Heart left ventricle (tissue), 16 donors: Measurements from ENCODE around the gene C6orf132. TPM values are rescaled to one million over a fixed set of nuclear protein-coding genes. Genes with fewer than 3 reads are reported as not detected.
A peak's percentile ranks its signal among the peaks of the same experiment; 100 is the strongest.

Experiments
- ATAC-seq, 4 donors: fragments of 200-7000 bp; cut with Tn5 transposase; one replicate each; pipeline ENCODE4 v1.9.1; 2020 to 2022; ENCODE audit warnings: moderate library complexity in 4 of 4, mild to moderate bottlenecking in 3 of 4, moderate number of reproducible peaks in 1 of 4
- DNase-seq, 5 donors: peaks; one replicate each; pipeline ENCODE4 v3.0.0-alpha.2; 2020
- H3K27ac ChIP-seq, 12 donors: fragments of 200-600 bp; sonication (generic) in 4 of 12; one replicate each; pipeline versions ENCODE4 v1.5.0 to v1.8.0; 2016 to 2022; ENCODE audit warnings: mild to moderate bottlenecking in 2 of 12
- H3K27me3 ChIP-seq, 9 donors: fragments of 200-600 bp; sonication (generic) in 2 of 9; one replicate each; pipeline versions ENCODE4 v1.5.1 to v1.8.0; 2016 to 2022; ENCODE audit warnings: mild to moderate bottlenecking in 3 of 9
- H3K36me3 ChIP-seq, 9 donors: fragments of 200-600 bp; sonication (generic) in 2 of 9; one replicate each; pipeline versions ENCODE4 v1.5.0 to v1.8.0; 2018 to 2022; ENCODE audit warnings: mild to moderate bottlenecking in 2 of 9
- H3K4me1 ChIP-seq, 12 donors: fragments of 200-600 bp; sonication (generic) in 4 of 12; one replicate each; pipeline versions ENCODE4 v1.5.0 to v1.8.0; 2016 to 2022; ENCODE audit warnings: mild to moderate bottlenecking in 3 of 12
- H3K4me3 ChIP-seq, 12 donors: fragments of 200-600 bp; sonication (generic) in 4 of 12; one replicate each; pipeline versions ENCODE4 v1.5.0 to v1.8.0; 2017 to 2022; ENCODE audit warnings: mild to moderate bottlenecking in 9 of 12, moderate library complexity in 4 of 12
- H3K9me3 ChIP-seq, 12 donors: fragments of 200-600 bp; sonication (generic) in 4 of 12; one replicate each; pipeline versions ENCODE4 v1.5.0 to v1.8.0; 2016 to 2022; ENCODE audit warnings: mild to moderate bottlenecking in 1 of 12
- POLR2A ChIP-seq, 2 donors: fragments of 450-650 bp; IDR thresholded peaks; one replicate each; pipeline ENCODE4 v1.6.1; 2017; ENCODE audit warnings: antibody characterized with exemption in 2 of 2, mild to moderate bottlenecking in 2 of 2, moderate library complexity in 2 of 2
- WGBS, 4 donors: extraction: QIAGEN DNeasy Blood & Tissue Kit in 2 of 4; methylation state at CpG; one replicate each; pipeline versions ENCODE4 v1.1.5 to v1.1.7; 2013 to 2018; 5-methylcytosine and 5-hydroxymethylcytosine counted together
- intact Hi-C, 10 donors: fragments of 100-400 bp; cut with DNase I; formaldehyde crosslinking; loops; one replicate each; pipeline versions ENCODE4 v1.11.1 to v1.14.2; 2022
- polyA plus RNA-seq, 2 donors: library from polyadenylated mRNA; stranded (reverse); fragments of 200-250 nt; gene quantifications; one replicate each; pipeline ENCODE4 v1.2.3, GENCODE V29; 2013
- total RNA-seq, 9 donors: library from RNA; depleted of rRNA in 2 of 9; stranded (reverse); fragments of >200 nt in 2 of 9; fragmentation: NEBNext Ultra II Directional in 3 of 9; extraction: Animal tissue kit (Norgen Biotek cat#: 25700) in 3 of 9; gene quantifications; one replicate each; pipeline versions ENCODE4 v1.1.0 to v1.2.4, GENCODE V29; 2016 to 2023
- TF ChIP-seq, protein P1 (sequence below), 12 donors: fragments of 200-600 bp; sonication (generic) in 4 of 12; IDR thresholded peaks; one replicate each; pipeline versions ENCODE4 v1.5.0 to v1.8.0; 2018 to 2022; ENCODE audit warnings: antibody characterized with exemption in 12 of 12, mild to moderate bottlenecking in 5 of 12
- donor health status: ischemic (EF 13 %, LVEDD 7.1; RV severe dilation, severe dysfunction).
- donor health status: healthy with polysubstance abuse.
- donor health status: DM: no; HTN: yes; CAD: no.
- donor health status: DM: no; HTN: no; CAD: no.
- donor health status: ischemic (EF 25% LVEDD 6.9; RV normal size, moderate dysfunction).
- donor health status: ischemic (EF 25% LVEDD 5.7; RV mildly dilated, moderate dysfunction).
- donor health status: healthy.
- donor health status: DM: yes; HTN: yes; CAD: no.
- donor health status: ischemic (EF 35%, LVEDD 5.7; RV mildly dilated, moderate dysfunction).
- donor health status: nonischemic (EF 11% LVEDD 7.7; RV severe dilation, severe dysfunction).
- donor health status: DM: yes; HTN: yes; CAD: no.
- donor health status: PGD.
- donor health status: ischemic (EF 29% LVEDD 5.4; RV normal size, mild dysfunction).
- donor health status: nonischemic (EF 23%, LVEDD 6.1; RV moderate dilation, normal function).

C6orf132 gene
- total and polyA plus RNA-seq, 11 donors, result 0.30 to 5.7 (median 2.2) TPM

DNA sequence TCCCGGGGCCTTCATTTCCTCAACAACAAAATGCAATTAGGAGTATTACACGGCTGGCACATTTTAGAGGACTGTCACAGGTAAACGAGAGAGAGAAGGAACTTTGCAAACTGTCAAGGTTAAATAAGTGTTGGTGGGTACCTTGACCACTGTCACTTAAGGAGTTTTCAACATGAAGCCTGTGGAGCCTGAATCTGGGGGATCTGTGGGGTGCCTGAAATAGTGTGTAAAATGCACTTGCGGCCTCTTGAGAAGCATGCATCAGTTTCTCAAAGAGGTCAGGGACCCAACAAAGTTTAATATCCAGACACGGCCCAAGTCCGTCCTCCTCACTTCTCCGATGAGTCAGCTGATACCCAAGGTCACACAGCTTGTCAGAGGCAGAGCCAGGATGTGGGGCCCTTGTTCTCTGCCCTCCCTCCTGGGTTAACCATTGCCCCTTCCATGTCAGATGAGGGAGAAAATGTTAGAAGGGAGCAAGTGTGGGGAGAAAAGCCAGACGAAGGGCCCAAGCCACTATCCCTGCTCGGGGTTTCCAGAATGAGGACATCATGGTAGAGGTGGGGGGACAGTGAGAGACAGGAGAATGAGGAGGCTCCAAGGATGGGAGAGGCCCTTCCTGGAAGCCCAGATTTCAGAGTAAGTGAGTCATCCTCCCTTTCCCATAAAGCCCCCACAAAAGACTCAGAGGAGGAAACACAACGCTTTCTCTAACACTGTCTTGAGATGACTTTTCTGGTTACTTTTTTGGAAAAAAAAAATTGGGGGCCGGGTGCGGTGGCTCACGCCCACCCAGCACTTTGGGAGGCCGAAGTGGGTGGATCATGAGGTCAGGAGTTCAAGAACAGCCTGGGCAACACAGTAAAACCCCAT is 42.2 kb downstream of the C6orf132 start:
- 66 to 73% (median 72%) methylated on average over 14 of the region's 14 CpGs for WGBS, 4 donors
- Histone ChIP-seq H3K4me1 (peaks cover 0 to 42% (median 13%) of the 10 kb centered on the region in 12 donors), H3K27ac (peak overlapping the region in 4 of 12 donors; percentile 25 to 52 (median 41)), H3K36me3 (no peaks in the 10 kb centered on the region), H3K4me3 (no peak overlapping the region), H3K27me3 (peaks cover 0 to 11% (median 0%) of the 10 kb centered on the region in 9 donors), H3K9me3 (no peaks in the 10 kb centered on the region)
- intact Hi-C loops, result no loop called here
- TF ChIP-seq POLR2A (IDR thresholded peaks at IDR 0.05), result no peak
- TF ChIP-seq, protein P1, sequence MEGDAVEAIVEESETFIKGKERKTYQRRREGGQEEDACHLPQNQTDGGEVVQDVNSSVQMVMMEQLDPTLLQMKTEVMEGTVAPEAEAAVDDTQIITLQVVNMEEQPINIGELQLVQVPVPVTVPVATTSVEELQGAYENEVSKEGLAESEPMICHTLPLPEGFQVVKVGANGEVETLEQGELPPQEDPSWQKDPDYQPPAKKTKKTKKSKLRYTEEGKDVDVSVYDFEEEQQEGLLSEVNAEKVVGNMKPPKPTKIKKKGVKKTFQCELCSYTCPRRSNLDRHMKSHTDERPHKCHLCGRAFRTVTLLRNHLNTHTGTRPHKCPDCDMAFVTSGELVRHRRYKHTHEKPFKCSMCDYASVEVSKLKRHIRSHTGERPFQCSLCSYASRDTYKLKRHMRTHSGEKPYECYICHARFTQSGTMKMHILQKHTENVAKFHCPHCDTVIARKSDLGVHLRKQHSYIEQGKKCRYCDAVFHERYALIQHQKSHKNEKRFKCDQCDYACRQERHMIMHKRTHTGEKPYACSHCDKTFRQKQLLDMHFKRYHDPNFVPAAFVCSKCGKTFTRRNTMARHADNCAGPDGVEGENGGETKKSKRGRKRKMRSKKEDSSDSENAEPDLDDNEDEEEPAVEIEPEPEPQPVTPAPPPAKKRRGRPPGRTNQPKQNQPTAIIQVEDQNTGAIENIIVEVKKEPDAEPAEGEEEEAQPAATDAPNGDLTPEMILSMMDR (IDR thresholded peaks at IDR 0.05), result no peak
- ATAC-seq (peak in 1 of 4 donors; percentile 19), DNase-seq (no peak)

DNA sequence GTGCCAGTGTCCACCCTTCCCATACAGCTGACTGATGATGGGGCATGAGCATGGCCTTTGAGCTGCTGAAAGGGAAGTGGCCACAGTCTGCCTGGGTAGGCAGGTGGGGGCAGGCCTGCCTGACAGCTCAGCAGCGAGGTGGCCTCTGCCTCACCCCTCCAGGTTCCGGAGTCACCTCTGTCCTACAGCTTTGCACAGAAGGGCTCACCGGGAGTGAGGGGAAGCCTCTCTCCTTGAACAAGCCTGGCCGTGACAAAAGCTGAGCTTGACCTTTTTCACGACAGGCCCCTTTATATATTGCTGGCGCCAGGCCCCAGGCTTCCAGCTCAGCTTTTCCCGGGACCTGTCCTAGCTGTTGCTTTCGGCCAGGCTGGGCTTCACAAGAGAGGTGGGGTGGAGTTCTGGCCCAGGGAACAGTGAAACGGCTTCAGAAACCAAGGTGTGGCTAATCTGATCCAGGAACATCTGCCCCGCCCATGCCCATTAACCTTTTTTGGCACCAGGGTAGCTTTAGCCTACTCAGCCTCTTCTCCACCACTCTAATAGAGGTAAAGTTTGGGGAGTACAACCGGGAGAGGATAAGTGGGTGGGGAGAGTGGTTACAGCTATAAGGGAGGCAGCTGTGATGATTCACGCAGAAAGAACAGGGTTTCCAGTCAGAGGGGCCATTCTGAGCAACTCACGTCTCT is 42.9 kb downstream of the C6orf132 start:
- no peak for ATAC-seq
- Histone ChIP-seq H3K36me3 (no peaks in the 10 kb centered on the region), H3K9me3 (no peaks in the 10 kb centered on the region), H3K4me1 (peaks cover 0 to 36% (median 12%) of the 10 kb centered on the region in 12 donors), H3K4me3 (no peak overlapping the region), H3K27me3 (peaks cover 0 to 3% (median 0%) of the 10 kb centered on the region in 9 donors), H3K27ac (peak overlapping the region in 5 of 12 donors; percentile 14 to 52 (median 35))
- WGBS, 4 donors, result 56 to 70% (median 63%) methylated on average over 11 to 13 of the region's 13 CpGs
- intact Hi-C loops, result no loop called here
- no peak for DNase-seq
- TF ChIP-seq, protein P1 (IDR thresholded peaks at IDR 0.05), result no peak
- TF ChIP-seq POLR2A (IDR thresholded peaks at IDR 0.05), result no peak

DNA sequence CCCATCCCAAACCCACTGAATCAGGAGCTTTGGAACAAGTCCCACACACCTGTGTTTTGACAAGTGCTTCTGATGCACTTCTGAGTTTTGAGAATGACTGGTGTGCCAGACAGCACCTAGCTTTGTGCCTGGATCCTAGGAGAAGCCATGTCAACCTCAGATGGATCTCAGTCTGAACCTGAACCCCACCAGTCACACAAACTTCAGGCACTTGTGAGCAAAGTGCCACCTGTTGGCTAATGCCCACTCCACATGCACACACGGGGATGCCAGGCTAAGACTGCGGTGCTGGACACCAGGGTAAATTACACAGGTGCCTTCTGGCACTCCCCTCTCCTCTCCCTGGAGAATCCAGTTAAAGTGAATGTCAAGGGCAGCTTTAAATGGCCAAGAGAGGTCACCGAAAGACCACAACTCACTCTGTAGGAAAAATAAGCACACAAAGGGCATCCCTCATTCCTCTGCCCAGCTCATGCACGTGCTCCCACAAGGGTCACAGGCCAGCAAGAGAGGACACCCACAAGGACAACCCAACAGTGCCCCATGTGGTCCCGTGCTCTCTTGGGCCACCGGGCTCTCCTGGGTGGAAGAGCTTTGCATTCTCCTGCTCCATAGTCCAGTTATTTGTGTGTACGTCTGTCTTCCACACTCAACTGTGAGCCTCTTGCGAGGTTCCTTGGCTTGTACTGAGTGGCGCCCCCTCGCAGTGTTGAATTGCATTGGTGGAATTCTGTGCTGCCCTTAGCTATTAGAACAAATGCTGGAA is 46.5 kb downstream of the C6orf132 start:
- Histone ChIP-seq H3K27ac (no peak overlapping the region), H3K4me1 (peaks cover 0 to 25% (median 5%) of the 10 kb centered on the region in 12 donors), H3K36me3 (no peaks in the 10 kb centered on the region), H3K9me3 (no peaks in the 10 kb centered on the region), H3K4me3 (no peak overlapping the region), H3K27me3 (no peaks in the 10 kb centered on the region)
- WGBS, 4 donors, result 61 to 75% (median 73%) methylated on average over 9 to 10 of the region's 10 CpGs
- intact Hi-C loops, result no loop called here
- no peak for ATAC-seq
- DNase-seq, result no peak
- no peak for TF ChIP-seq POLR2A (IDR thresholded peaks at IDR 0.05)
- TF ChIP-seq, protein P1 (IDR thresholded peaks at IDR 0.05), result no peak
